HG03045 (cell line): ENCODE data around the gene NUP42.
"Not testable (repeated sequence)": the region's sequence is repeated elsewhere in the genome, so short reads cannot be mapped to it uniquely, and the experiment has no call there.

Experiments
- ATAC-seq: cut with Tn5 transposase; IDR thresholded peaks from one replicate; pipeline ENCODE4 v1.9.1; 2021; ENCODE audit warnings: mild to moderate bottlenecking, moderate library complexity; ENCODE audit not compliant: unreplicated experiment

Gene NUP42

GRCh38 chr7:23181684-23182553 is at the start of gene NUP42:
Gene NUP42 (plus strand): TSS chr7:23182048. CDS start chr7:23182086, 38 bp downstream.
- peak; percentile 99 for ATAC-seq

- ATAC-seq: no peak
These were observed 48.1 kb upstream of the NUP42 start for GRCh38 chr7:23133797-23134196.

GRCh38 chr7:23135755-23136154 is 46.1 kb upstream of the NUP42 start:
- ATAC-seq: no peak

GRCh38 chr7:23136216-23136615 is 45.6 kb upstream of the NUP42 start:
- ATAC-seq: no peak

GRCh38 chr7:23157679-23158078 is 24.2 kb upstream of the NUP42 start:
- no peak for ATAC-seq

- no peak for ATAC-seq
These were observed 23.3 kb upstream of the NUP42 start for GRCh38 chr7:23158546-23158945.

GRCh38 chr7:23161482-23161881 is 20.4 kb upstream of the NUP42 start:
- no peak for ATAC-seq

- no peak for ATAC-seq
These were observed 17.0 kb upstream of the NUP42 start for GRCh38 chr7:23164846-23165245.

- ATAC-seq: no peak
These were observed 16.5 kb upstream of the NUP42 start for GRCh38 chr7:23165316-23165715.

- ATAC-seq: no peak
These were observed 14.2 kb upstream of the NUP42 start for GRCh38 chr7:23167691-23168090.

- no peak for ATAC-seq
These were observed 13.6 kb upstream of the NUP42 start for GRCh38 chr7:23168111-23168885.

GRCh38 chr7:23175938-23176337 is 5.9 kb upstream of the NUP42 start:
- ATAC-seq: no peak

- ATAC-seq: no peak
These were observed 1.6 kb downstream of the NUP42 start for GRCh38 chr7:23183279-23184012.

- no peak for ATAC-seq
These were observed 2.4 kb downstream of the NUP42 start for GRCh38 chr7:23184291-23184690.

GRCh38 chr7:23184709-23185359 is 3.0 kb downstream of the NUP42 start:
- ATAC-seq: no peak

GRCh38 chr7:23185980-23186379 is 4.1 kb downstream of the NUP42 start:
- ATAC-seq: no peak

- no peak for ATAC-seq
These were observed 9.2 kb downstream of the NUP42 start for GRCh38 chr7:23191022-23191421.

GRCh38 chr7:23193650-23194227 is 11.9 kb downstream of the NUP42 start:
- not testable (repeated sequence) for ATAC-seq

GRCh38 chr7:23196306-23196705 is 14.5 kb downstream of the NUP42 start:
- no peak for ATAC-seq

GRCh38 chr7:23197745-23198144 is 15.9 kb downstream of the NUP42 start:
- not testable (repeated sequence) for ATAC-seq
